SK-N-SH (cell line): ENCODE measurements around the gene PTPRC.

ENCODE experiments used
- EZH2phosphoT487 ChIP-seq: fragments of 200-600 bp; sonication (generic); IDR thresholded peaks from 2 replicates; pipeline ENCODE4 v1.6.1; 2017; ENCODE audit warnings: low read depth, mixed run types, mild to moderate bottlenecking, antibody characterized with exemption, moderate library complexity, borderline replicate concordance
- GATA2 ChIP-seq: sonication (generic); formaldehyde crosslinking; IDR thresholded peaks from 2 replicates; pipeline ENCODE4 v1.5.0; 2020; ENCODE audit warnings: mild to moderate bottlenecking, missing genetic modification reagents
- MXI1 ChIP-seq: IDR thresholded peaks from 2 replicates; pipeline ENCODE4 v1.6.1; 2012; ENCODE audit warnings: mild to moderate bottlenecking, low read depth, low read length, improper control_type of control experiment
- POLR2AphosphoS5 ChIP-seq: IDR thresholded peaks from 2 replicates; pipeline ENCODE4 v1.6.1; 2012; ENCODE audit warnings: low read depth, low read length
- TF ChIP-seq, protein P1 (sequence below): fragments of 200-600 bp; sonication (generic); IDR thresholded peaks from 2 replicates; pipeline ENCODE4 v1.6.1; 2017; ENCODE audit warnings: antibody characterized with exemption, mild to moderate bottlenecking, moderate library complexity
- TF ChIP-seq, protein P2 (sequence below): IDR thresholded peaks from 2 replicates; pipeline ENCODE4 v1.4.0; 2012; ENCODE audit warnings: low read depth, borderline replicate concordance

DNA sequence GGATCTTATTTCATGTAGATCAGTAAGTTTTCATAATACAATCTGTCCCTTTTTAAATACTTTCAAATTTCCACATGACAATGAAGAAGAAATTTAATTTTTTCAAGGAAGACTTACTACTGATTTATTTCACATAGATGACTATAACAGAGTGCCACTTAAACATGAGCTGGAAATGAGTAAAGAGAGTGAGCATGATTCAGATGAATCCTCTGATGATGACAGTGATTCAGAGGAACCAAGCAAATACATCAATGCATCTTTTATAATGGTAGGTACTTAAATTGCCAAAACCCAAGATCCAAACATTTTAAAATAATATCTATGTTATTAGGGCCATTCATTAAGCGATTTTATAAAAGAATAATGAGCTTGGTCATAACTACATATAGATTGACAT, 110.4 kb downstream of the PTPRC start:
- TF ChIP-seq, protein P1, sequence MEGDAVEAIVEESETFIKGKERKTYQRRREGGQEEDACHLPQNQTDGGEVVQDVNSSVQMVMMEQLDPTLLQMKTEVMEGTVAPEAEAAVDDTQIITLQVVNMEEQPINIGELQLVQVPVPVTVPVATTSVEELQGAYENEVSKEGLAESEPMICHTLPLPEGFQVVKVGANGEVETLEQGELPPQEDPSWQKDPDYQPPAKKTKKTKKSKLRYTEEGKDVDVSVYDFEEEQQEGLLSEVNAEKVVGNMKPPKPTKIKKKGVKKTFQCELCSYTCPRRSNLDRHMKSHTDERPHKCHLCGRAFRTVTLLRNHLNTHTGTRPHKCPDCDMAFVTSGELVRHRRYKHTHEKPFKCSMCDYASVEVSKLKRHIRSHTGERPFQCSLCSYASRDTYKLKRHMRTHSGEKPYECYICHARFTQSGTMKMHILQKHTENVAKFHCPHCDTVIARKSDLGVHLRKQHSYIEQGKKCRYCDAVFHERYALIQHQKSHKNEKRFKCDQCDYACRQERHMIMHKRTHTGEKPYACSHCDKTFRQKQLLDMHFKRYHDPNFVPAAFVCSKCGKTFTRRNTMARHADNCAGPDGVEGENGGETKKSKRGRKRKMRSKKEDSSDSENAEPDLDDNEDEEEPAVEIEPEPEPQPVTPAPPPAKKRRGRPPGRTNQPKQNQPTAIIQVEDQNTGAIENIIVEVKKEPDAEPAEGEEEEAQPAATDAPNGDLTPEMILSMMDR, result no peak
- no peak for TF ChIP-seq EZH2phosphoT487
- no peak for TF ChIP-seq GATA2
- TF ChIP-seq POLR2AphosphoS5, result no peak
- no peak for TF ChIP-seq MXI1
- TF ChIP-seq, protein P2, sequence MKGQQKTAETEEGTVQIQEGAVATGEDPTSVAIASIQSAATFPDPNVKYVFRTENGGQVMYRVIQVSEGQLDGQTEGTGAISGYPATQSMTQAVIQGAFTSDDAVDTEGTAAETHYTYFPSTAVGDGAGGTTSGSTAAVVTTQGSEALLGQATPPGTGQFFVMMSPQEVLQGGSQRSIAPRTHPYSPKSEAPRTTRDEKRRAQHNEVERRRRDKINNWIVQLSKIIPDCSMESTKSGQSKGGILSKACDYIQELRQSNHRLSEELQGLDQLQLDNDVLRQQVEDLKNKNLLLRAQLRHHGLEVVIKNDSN, result no peak
